Activated naive CD4-positive, alpha-beta T cell treated with anti-CD3 and anti-CD28 coated beads, Interleukin-2, amount 50 U/mL, for 72 hours (primary cell): ENCODE measurements around the gene MIF4GD. TPM values are rescaled to one million over a fixed set of nuclear protein-coding genes. Genes with fewer than 3 reads are reported as not detected.
A peak's percentile ranks its signal among the peaks of the same experiment; 100 is the strongest.

Source experiments
- ATAC-seq, 2 donors: fragments of 150-1000 bp; cut with Tn5 transposase; 2 replicates each; pipeline ENCODE4 v1.10.0; 2021; ENCODE audit warnings: mild to moderate bottlenecking in 2 of 2, moderate library complexity in 2 of 2
- DNase-seq, 2 donors: peaks; one replicate each; pipeline ENCODE4 v3.0.0; 2021 to 2022; ENCODE audit warnings: low spot score in 2 of 2
- H3K27ac Mint-ChIP-seq, 2 donors: one replicate each; pipeline ENCODE4 v1.8.0; 2022; ENCODE audit warnings: mild to moderate bottlenecking in 2 of 2, mixed read lengths in 2 of 2
- H3K36me3 Mint-ChIP-seq, 2 donors: one replicate each; pipeline ENCODE4 v1.8.0; 2022; ENCODE audit warnings: mixed read lengths in 2 of 2
- H3K9me3 Mint-ChIP-seq, 2 donors: one replicate each; pipeline ENCODE4 v1.8.0; 2022; ENCODE audit warnings: mixed read lengths in 2 of 2
- total RNA-seq, 2 donors: library from RNA; stranded (reverse); gene quantifications; one replicate each; pipeline ENCODE4 v1.2.3, GENCODE V29; 2022

Gene MIF4GD
- total RNA-seq, 2 donors from 2014 or later: 33.4 to 37.8 TPM

GRCh38 chr17:75245011-75245410, 26.0 kb downstream of the MIF4GD start:
- peaks cover 8 to 15% of the 10 kb centered on the region in 2 donors for H3K36me3 Mint-ChIP-seq

GRCh38 chr17:75244133-75244866, 26.7 kb downstream of the MIF4GD start:
- Mint-ChIP-seq H3K36me3 (peaks cover 8 to 15% of the 10 kb centered on the region in 2 donors), H3K27ac (peak overlapping the region; percentile 63 to 69), H3K9me3 (no peaks in the 10 kb centered on the region)
- DNase-seq (no peak), ATAC-seq (peak in 1 of 2 donors; percentile 24)

More at GRCh38 chr17:75245011-75245410, 26.0 kb downstream of the MIF4GD start:
- H3K27ac Mint-ChIP-seq: peak overlapping the region; percentile 9 to 63
- no peak for DNase-seq
- no peak for ATAC-seq
- no peaks in the 10 kb centered on the region for H3K9me3 Mint-ChIP-seq

- ATAC-seq (peak in 1 of 2 donors; percentile 23), DNase-seq (no peak)
- Mint-ChIP-seq H3K27ac (peak overlapping the region; percentile 80 to 94), H3K36me3 (peaks cover 8 to 20% of the 10 kb centered on the region in 2 donors), H3K9me3 (no peaks in the 10 kb centered on the region)
Measured at GRCh38 chr17:75242461-75243042, 28.5 kb downstream of the MIF4GD start.

- ATAC-seq: peak in 1 of 2 donors; percentile 30
Measured at GRCh38 chr17:75241996-75242460, 29.0 kb downstream of the MIF4GD start.

GRCh38 chr17:75241502-75241901, 29.5 kb downstream of the MIF4GD start:
- H3K9me3 Mint-ChIP-seq: no peaks in the 10 kb centered on the region
- ATAC-seq: no peak
- H3K27ac Mint-ChIP-seq: peak overlapping the region in 1 of 2 donors; percentile 80
- H3K36me3 Mint-ChIP-seq: peaks cover 8 to 15% of the 10 kb centered on the region in 2 donors
- no peak for DNase-seq

More at GRCh38 chr17:75241996-75242460, 29.0 kb downstream of the MIF4GD start:
- Mint-ChIP-seq H3K36me3 (peaks cover 8 to 20% of the 10 kb centered on the region in 2 donors), H3K9me3 (no peaks in the 10 kb centered on the region), H3K27ac (peak overlapping the region; percentile 80 to 94)
- DNase-seq: no peak

- DNase-seq (no peak), ATAC-seq (no peak)
- Mint-ChIP-seq H3K36me3 (peaks cover 8 to 11% of the 10 kb centered on the region in 2 donors), H3K9me3 (no peaks in the 10 kb centered on the region), H3K27ac (no peak overlapping the region)
Measured at GRCh38 chr17:75241143-75241430, 29.9 kb downstream of the MIF4GD start.

- no peaks in the 10 kb centered on the region for H3K9me3 Mint-ChIP-seq
- H3K36me3 Mint-ChIP-seq: peaks cover 8 to 10% of the 10 kb centered on the region in 2 donors
- ATAC-seq (peak in 1 of 2 donors; percentile 61), DNase-seq (peak in 1 of 2 donors; percentile 63)
- peak overlapping the region; percentile 57 to 95 for H3K27ac Mint-ChIP-seq
Measured at GRCh38 chr17:75240394-75241142, 30.5 kb downstream of the MIF4GD start.

GRCh38 chr17:75239778-75240393, 31.1 kb downstream of the MIF4GD start:
- ATAC-seq: no peak
- no peak for DNase-seq
- H3K36me3 Mint-ChIP-seq: peaks cover 8 to 10% of the 10 kb centered on the region in 2 donors
- H3K27ac Mint-ChIP-seq: peak overlapping the region; percentile 57 to 95
- no peaks in the 10 kb centered on the region for H3K9me3 Mint-ChIP-seq

- DNase-seq: no peak
Measured at GRCh38 chr17:75239214-75239613, 31.8 kb downstream of the MIF4GD start.

GRCh38 chr17:75238684-75239191, 32.3 kb downstream of the MIF4GD start:
- Mint-ChIP-seq H3K9me3 (no peaks in the 10 kb centered on the region), H3K27ac (peak overlapping the region; percentile 49 to 96), H3K36me3 (peaks cover 8 to 10% of the 10 kb centered on the region in 2 donors)
- ATAC-seq (peak; percentile 75 to 77), DNase-seq (peak in 1 of 2 donors; percentile 64)

More at GRCh38 chr17:75239214-75239613, 31.8 kb downstream of the MIF4GD start:
- Mint-ChIP-seq H3K27ac (peak overlapping the region in 1 of 2 donors; percentile 57), H3K36me3 (peaks cover 8 to 10% of the 10 kb centered on the region in 2 donors), H3K9me3 (no peaks in the 10 kb centered on the region)
- peak in 1 of 2 donors; percentile 2 for ATAC-seq

GRCh38 chr17:75238020-75238580, 32.9 kb downstream of the MIF4GD start:
- peaks cover 5 to 8% of the 10 kb centered on the region in 2 donors for H3K36me3 Mint-ChIP-seq
- H3K27ac Mint-ChIP-seq: peak overlapping the region in 1 of 2 donors; percentile 65
- DNase-seq: no peak
- H3K9me3 Mint-ChIP-seq: no peaks in the 10 kb centered on the region
- no peak for ATAC-seq

GRCh38 chr17:75237100-75238014, 33.7 kb downstream of the MIF4GD start:
- H3K36me3 Mint-ChIP-seq: peaks cover 4 to 5% of the 10 kb centered on the region in 2 donors
- ATAC-seq: no peak
- no peaks in the 10 kb centered on the region for H3K9me3 Mint-ChIP-seq
- no peak for DNase-seq
- H3K27ac Mint-ChIP-seq: peak overlapping the region in 1 of 2 donors; percentile 87

GRCh38 chr17:75232786-75233185, 38.2 kb downstream of the MIF4GD start:
- no peak for DNase-seq
- no peak overlapping the region for H3K27ac Mint-ChIP-seq
- no peaks in the 10 kb centered on the region for H3K9me3 Mint-ChIP-seq
- no peak for ATAC-seq
- no peaks in the 10 kb centered on the region for H3K36me3 Mint-ChIP-seq

GRCh38 chr17:75231741-75232464, 39.1 kb downstream of the MIF4GD start:
- no peak for DNase-seq
- Mint-ChIP-seq H3K9me3 (no peaks in the 10 kb centered on the region), H3K27ac (peak overlapping the region in 1 of 2 donors; percentile 65), H3K36me3 (no peaks in the 10 kb centered on the region)
- no peak for ATAC-seq

- Mint-ChIP-seq H3K27ac (no peak overlapping the region), H3K9me3 (no peaks in the 10 kb centered on the region), H3K36me3 (no peaks in the 10 kb centered on the region)
- DNase-seq (no peak), ATAC-seq (no peak)
Measured at GRCh38 chr17:75231071-75231470, 40.0 kb downstream of the MIF4GD start.
